HG03520 (cell line): ENCODE measurements around the gene POU2AF3.
"Not testable (repeated sequence)": the region's sequence is repeated elsewhere in the genome, so short reads cannot be mapped to it uniquely, and the experiment has no call there.

Experiments used
- ATAC-seq: cut with Tn5 transposase; IDR thresholded peaks from one replicate; pipeline ENCODE4 v1.9.1; 2021; ENCODE audit warnings: mild to moderate bottlenecking, moderate library complexity; ENCODE audit not compliant: unreplicated experiment

Gene POU2AF3

DNA sequence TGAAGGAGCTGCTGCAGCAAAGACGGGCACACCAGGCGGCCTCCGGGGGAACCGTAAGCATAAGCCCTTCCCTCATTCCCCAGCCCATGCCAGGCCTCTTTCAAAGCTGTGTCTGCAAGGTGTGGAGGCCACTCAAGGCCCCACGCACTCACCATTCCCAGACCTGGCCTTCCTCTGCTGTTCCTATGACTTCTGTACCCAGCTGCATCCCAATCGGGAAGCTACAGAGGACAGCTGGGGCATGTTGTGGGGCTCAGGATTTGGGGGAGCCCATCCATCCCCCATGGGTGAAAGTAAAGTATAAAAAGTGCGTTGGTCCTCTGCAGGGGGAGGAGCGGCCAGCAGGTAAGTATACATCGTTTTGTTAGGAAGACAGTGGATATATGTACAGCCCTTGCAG is 2.2 kb downstream of the POU2AF3 start:
- no peak for ATAC-seq

DNA sequence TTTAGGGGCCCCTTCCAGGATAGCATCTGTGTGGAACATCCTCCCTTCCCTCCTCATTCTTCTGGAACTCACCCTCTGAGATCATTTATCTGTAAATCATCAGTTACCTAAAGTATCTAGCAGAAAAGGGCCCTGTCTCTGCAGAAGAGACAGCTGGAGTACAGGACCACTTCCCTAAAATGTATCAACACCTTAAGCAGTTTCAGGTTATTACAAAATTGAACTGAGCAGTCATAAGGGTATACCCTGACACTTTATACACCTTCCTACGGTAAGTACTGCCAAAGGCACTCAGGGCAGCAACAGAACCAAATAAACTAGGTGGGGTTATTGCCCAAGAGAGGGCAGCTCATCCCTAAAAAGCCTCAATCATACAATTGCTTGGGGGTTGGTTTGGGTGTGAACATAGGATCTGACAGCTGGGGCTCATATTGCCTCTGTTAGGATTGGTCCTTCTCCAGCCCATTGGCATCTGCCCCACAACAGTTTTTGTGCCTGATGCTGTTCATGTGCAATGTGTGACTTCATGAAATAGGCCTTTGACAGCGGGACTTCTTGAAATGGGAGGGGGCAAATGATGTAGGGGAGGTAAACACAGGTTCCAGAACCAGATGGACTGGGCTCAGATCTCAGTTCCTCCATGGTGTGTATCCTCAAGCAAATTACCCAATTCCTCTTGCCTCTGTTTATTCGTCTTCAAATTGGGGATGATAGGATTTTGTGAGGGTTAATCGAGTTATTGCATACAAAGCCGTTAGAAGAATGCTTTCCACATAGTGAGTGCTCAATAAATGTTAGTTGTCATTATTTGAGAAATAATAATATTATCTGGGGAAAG is 2.9 kb downstream of the POU2AF3 start:
- ATAC-seq = peak; percentile 41

DNA sequence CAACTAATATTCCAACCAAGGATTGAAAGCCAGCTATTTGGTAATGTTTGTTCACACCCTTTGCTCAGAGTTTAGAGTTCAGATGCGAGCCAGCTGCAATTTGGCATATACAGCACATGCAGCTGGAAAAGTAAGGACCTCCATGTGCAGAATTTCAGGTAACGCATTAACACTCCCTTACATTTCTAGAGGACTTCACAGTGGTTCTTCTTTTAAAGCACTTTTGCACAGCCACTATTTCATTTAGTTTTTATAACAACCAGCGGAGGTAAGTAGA is 3.4 kb downstream of the POU2AF3 start:
- no peak for ATAC-seq

DNA sequence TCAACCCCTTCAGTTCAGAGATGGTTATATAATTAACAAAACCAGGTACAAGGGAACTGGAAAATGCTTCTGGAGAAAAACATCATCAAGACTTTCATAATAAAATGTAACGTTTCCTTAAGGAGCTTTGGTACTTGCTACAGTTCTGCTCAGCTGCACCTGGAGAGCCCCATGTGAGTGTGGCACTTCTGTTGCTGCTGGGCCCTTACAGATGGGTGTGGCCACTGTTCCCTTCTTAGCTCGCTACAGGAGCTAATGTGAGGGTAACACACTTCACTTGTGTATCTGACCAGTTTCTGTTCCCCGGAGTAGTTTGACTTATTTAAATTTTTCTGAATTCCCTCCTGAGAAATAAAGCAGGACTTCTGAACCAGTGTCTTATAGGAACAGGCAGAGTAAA is 4.0 kb downstream of the POU2AF3 start:
- no peak for ATAC-seq

DNA sequence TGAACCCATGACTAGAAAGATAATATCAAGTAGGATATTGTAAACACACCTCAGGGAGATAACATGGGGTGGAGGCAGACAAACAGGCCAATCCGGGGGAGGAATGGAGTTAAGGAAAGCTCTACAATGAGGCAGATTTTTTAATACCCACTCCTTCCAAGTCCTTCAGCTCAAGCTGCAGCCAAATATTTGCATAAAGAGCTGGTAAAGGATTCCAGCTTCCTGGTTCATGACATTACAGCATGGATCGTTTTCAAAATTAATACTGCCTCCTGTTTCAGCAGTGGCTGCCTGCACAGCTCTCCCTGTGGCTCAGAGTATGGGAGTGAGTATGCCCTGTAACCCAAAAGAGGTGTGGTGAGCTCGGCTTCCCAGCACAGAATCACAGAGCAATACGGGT is 5.1 kb downstream of the POU2AF3 start:
- ATAC-seq = no peak

DNA sequence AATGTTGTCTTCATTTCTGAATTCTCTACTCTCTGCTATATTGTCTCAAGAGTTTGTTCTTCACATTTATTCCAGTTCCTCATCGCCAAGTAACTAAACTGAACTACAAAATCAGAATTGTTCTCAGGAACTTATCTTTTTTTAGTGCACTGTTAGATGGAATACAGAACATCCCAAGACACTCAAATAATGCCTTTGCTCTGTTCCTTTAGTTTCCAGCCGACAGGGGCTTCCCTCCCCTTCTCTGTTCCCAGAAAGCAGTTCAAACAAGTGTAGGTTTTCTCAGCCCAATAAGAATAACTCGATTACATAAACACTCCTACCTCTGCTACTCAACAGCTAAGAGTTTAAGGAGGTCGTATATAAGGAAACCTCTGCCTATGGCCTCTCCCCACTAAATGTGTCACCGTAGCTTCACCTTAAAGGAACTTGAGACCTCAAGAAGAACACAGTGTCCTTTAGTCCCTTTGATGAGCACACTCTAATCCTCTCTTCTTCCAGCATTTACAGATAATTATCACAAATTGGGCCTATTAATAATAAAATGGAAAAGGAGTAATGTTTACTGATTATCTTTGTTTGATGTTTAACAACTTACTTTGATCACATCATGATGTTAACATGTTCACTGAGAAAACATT is 6.9 kb downstream of the POU2AF3 start:
- ATAC-seq = no peak

DNA sequence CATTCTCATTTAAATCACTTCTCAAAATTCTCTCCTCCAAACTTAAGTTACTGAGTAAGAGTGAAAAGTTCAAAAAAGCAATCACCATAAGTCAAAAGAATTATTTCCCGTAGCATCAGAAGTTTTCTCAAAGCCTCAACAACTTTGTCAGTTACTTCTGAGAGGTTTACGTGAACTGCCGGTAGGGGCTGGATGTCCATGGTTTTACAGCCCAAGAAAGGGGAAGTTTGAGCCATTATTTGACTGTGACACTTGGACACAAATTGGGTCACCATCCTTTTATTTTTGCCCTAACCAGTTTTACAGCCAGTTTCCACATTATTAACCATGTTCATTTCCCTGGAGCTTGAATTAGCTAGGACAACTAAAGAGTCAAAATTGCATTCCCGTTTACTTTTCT is 7.5 kb downstream of the POU2AF3 start:
- no peak for ATAC-seq

DNA sequence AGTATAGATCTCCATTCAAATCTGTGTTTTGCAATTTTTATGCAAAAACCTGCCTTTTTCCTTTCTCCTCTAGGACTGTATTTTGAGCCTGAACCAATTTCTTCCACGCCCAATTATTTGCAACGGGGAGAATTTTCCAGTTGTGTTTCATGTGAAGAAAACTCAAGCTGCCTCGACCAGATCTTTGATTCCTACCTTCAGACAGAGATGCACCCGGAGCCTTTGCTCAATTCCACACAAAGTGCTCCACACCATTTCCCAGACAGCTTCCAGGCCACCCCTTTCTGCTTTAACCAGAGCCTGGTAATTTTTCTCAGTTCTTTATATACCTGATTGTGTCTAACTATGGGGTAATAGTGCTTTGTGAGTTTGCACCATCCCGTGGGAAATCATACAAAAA is 8.0 kb downstream of the POU2AF3 start:
- ATAC-seq = no peak

DNA sequence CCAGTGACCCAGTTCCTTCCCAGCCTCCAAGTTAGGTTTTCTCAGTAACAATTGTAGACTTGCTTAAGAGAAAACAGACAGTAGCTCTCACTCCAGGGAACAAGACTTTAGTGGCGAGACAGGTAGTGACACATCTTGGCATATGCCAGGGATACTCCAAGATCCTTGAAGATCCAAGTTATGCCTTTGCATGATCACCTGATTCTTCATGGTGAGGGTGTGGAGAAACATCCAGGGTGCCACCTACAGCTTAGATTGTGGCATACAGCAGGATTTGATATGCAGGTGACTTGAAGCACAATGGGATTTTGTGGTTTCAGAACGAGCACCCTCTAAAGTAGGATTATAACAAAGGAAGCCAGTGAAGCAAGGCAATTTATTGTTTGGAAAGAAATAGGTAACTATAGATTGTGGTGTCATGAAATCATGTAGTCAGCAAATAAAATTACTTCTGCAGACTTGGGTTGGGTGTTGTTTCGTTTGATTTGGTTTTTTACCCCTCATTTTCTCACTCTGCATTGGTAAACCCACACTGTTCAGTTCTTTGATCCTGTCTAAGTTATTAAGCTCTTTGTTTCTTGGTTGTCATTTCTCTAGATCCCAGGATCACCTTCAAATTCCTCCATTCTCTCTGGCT is 9.2 kb downstream of the POU2AF3 start:
- ATAC-seq = no peak

DNA sequence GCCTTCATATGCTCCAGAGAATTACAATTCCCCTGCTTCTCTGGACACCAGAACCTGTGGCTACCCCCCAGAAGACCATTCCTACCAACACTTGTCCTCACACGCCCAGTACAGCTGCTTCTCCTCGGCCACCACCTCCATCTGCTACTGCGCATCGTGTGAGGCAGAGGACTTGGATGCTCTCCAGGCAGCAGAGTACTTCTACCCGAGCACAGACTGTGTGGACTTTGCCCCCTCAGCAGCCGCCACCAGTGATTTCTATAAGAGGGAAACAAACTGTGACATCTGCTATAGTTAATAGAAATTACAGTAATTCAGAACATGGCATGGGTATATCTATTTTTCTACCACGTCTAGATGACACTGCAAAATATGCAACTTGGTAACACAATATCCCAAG is 9.8 kb downstream of the POU2AF3 start:
- no peak for ATAC-seq

DNA sequence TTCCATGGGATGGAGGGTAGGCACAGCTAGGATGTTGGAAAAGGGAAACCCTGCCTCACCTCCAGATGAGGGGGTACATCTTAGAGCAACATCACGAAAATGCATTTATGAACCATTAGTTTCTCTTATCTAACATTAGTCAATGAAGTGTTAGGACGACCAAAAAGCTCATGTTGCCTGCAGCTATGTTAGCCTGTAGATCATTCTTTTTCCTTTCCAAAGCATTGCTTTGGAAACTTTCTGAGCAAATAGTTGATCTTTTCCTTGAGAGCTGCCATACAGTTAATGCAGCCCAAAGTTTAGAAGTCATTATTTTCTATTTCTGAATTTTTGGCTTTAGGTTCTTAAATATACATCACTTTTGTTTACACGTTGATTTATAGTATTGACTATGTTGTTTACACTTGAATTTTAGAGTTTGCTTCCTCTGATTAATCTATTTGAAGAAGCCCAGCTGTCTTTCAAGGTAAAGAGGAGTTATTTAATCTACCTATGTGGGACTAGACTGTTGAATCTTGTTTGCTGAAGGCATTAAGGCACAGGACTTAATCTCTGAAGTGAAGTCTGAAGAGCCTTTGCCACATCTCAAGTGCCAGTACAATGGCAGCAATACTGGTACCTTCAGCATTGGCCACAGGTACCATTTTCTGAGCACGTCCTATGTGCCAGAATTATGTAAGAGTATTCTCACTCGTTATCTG is 11.0 kb downstream of the POU2AF3 start:
- ATAC-seq = no peak

DNA sequence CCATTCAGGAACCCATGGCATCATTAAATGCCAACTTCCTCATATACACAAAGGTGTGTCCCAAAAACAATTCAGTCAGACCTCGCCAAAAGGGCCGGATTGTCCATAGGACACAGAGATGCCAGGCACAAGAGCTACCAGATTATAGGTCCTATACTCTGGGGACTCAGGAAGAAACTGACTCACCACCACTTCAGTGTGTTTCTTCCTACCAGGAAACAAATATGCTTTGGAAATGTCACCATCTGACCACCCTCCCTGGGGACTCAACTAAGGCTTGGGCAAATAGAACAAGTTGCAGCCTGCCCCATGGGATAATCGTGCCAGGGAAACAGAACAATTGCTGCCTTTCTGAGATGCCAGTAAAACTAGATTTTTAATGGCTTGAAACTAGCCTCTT is 11.7 kb downstream of the POU2AF3 start:
- ATAC-seq = no peak

DNA sequence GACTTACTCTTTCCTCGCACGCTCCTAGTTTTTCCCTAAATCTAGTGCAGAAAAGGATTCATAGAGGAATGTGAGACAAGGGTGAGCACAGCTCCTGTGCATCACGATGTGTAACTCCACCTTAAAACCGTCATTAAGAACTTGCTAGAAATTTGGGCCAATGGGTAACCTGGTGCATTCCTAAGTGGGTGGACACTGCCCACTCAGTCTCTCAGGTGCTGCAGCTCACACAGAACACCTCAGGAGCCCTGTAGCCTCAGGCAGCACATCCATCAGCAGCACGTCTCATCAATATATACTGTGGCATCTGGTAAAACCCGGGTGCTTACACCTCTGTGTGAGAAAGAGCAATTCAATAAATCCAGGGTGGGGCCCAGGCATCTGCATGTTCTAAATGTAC is 12.4 kb downstream of the POU2AF3 start:
- no peak for ATAC-seq

DNA sequence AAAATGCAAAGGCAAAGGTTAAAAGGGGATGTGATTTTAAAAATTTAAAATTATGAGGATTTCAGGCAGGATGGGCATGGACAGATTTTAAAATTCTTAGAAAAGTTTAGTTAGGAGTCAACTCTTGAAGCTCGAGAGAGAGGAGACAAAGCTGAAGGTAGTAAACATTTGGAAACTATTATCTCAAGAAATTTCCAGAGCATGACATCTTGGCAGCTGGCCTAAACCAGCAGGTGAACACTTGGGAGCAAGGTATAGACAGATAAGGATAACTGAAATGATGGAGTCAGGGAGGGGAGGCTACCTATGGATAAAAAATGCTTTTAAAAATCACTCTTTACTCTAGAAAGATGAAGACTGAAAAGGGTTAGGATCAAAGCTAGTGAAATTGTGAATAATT is 13.7 kb downstream of the POU2AF3 start:
- no peak for ATAC-seq

DNA sequence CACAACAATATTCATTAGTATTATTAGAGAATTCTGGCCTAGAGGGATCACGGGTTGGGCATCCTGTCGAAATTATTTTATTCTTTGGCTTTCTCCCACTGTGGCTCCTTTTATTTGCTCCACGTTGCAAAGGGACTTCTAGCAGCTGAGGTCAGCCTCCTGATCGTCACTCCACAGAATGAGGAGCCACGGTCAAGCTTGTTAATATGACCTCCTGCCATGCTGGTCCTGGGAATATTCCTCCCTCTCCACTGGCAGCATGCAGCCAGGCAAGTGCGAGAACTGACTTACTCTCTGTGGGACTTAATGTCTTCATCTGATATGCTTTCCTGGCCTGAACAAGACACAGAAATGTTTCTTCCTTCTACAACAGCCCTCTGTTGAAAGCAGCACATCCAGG is 20.9 kb downstream of the POU2AF3 start:
- no peak for ATAC-seq

DNA sequence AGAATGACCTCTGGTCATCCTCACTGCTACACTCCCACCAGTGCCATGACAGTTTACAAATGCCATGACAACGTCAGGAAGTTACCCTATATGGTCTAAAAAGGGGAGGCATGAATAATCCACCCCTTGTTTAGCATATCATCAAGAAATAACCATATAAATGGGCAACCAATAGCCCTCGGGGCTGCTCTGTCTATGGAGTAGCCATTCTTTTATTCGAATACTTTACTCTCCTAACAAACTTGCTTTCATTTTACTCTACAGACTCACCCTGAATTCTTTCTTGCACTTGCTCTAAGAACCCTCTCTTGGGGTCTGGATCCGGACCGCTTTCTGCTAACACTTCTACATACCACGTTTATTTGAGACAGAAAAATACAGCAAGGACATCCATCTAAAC is 21.9 kb downstream of the POU2AF3 start:
- not testable (repeated sequence) for ATAC-seq

DNA sequence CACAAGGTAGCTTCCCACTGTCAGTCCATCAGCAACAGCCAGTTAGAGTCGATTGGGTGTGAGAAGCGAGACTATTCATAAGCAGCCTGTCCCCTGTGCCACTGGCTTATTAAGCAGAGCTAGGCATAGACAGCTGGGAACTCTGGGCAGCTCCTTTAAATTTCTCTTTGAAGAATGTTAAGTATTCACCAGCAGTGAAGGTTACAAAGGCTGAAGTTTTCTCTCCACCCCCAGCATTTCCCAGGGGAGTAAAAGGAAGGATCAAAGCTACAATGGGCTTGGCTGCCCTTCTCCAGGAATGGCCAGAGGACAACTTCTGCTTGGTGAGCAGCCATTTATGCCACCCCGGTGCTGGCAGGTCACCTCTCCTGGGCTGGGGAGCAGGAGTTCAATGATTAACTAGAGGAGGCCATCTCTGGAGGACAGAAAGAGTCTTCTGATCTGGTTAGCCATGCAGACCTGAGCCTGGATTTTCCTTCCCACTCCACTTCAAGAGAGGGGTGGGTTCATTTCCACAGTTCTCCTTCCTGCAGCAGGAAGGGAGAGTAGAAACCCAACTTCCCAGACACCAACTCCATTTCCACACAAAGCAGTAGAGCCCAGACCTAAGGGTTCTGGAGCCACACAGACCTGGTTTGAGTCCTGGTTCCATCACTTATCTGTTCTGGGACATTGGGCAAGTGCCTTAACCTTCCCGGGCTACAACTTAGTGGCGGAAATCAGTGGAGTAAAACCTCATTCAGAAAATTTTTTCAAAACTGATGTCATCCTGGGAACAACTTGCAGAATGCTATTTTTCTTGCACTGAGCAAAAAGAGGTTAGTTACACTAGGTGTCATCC is 22.6 kb downstream of the POU2AF3 start:
- ATAC-seq = no peak

DNA sequence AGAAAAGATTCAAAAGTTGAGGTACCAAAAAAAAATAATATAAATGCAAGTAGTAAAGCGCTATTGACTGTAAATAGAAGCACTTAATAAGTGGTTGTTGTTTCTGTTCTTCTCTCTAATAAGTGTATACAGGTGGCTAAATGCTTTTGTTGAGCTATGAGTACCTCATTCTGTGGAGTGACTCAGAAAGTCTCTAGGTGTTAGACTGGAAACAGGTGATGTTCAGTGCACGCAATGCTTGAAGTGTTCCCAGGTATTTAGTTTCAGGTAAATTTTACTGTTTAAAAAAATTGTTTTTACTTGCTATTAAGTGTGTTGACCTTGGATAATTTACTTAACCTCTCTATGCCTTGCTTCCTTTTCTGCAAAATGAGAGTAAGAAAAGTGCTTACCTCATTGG is 24.2 kb downstream of the POU2AF3 start:
- no peak for ATAC-seq

DNA sequence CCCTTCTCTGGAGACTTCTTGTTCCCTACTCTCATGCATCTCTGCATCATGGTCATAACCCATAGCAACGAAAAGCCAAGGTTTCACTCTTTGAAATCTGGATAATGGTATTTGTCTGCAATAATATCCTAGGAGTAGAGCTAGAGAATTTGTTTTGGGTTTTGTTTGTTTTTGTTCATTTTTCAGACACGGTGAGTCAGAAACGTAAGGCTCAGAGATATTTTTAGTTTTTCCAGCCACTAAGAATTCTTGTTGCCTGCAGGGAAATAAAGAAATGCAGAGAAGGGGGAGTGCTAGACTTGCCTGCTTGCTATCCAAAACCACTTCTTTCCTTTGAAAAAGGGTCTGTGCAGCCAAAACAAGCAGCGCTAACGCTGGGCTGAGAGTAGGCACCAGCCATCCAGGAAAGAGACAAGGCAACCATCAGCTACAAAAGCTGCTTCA is 26.0 kb downstream of the POU2AF3 start:
- no peak for ATAC-seq

DNA sequence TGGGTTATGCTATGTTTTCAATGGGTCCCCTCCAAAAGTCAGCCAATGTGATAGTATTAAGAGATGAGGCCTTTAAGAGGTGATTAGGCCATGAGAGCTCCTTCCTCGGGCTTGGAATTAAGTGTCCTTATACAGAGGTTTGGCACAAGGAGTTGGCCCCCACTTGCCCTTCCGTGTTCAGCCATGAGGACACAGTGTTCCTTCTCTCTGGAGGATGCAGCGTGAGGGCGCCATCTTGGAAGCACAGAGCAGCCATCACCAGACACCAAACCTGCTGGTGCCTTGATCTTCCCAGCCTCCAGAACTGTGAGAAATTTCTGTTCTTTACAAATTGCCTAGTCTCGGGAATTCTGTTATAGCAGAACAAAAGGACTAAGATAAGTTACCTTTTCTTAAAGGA is 26.9 kb downstream of the POU2AF3 start:
- no peak for ATAC-seq

DNA sequence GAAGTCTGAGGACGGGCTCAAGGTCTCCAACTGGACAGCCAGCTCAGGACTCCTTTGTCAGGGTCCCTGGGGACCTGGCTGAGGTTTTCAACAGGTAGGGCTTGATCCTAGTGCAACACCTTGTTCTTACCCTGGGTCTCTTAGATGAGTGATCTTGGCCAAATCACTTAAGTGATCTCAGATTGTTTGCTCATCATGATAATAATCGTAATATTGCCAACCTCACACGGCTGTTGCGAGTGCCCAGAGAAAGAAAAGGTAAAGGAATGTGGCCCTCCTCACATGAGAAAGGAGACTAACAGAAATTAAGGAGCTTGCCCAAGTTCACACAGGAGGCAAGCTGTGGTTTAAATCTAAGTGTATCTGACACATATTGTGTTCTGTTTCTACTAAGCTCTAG is 28.5 kb downstream of the POU2AF3 start:
- ATAC-seq = no peak
